Left ventricle myocardium inferior (tissue), 1 donor: ENCODE data around the gene ADAMTS16. TPM values are rescaled to one million over a fixed set of nuclear protein-coding genes. Genes with fewer than 3 reads are reported as not detected.

Experiments
- DNase-seq: peaks from one replicate; pipeline ENCODE4 v3.0.0-alpha.2; 2020
- H3K27ac ChIP-seq: fragments of 200-600 bp; replicated peaks from 2 replicates; pipeline ENCODE4 v1.8.0; 2021
- H3K27me3 ChIP-seq: fragments of 200-600 bp; 2 replicates; pipeline ENCODE4 v1.8.0; 2021; ENCODE audit warnings: low read depth
- H3K36me3 ChIP-seq: fragments of 200-600 bp; 2 replicates; pipeline ENCODE4 v1.8.0; 2021
- H3K4me1 ChIP-seq: fragments of 200-600 bp; 2 replicates; pipeline ENCODE4 v1.8.0; 2021
- H3K4me3 ChIP-seq: fragments of 200-600 bp; 2 replicates; pipeline ENCODE4 v1.8.0; 2021; ENCODE audit warnings: mild to moderate bottlenecking, moderate library complexity
- H3K9me3 ChIP-seq: fragments of 200-600 bp; replicated peaks from 2 replicates; pipeline ENCODE4 v1.8.0; 2021
- CTCF ChIP-seq: fragments of 200-600 bp; IDR thresholded peaks from 2 replicates; pipeline ENCODE4 v1.8.0; 2021; ENCODE audit warnings: antibody characterized with exemption, mild to moderate bottlenecking, borderline replicate concordance
- intact Hi-C: fragments of 100-400 bp; cut with micrococcal nuclease; formaldehyde crosslinking; loops from one replicate; pipeline ENCODE4 v1.11.0; 2022
- total RNA-seq: library from RNA; stranded (reverse); fragmentation: NEBNext Ultra II Directional; extraction: Animal tissue kit (Norgen Biotek cat#: 25700); gene quantifications from one replicate; pipeline ENCODE4 v1.2.1, GENCODE V29; 2021
- donor health status: DM: no; HTN: yes; CAD: no; lungs with severe emphysema.

The ADAMTS16 gene
- total RNA-seq, 1 donor from 2014 or later, result not detected

GRCh38 chr5:5165541-5166002 is 25.4 kb downstream of the ADAMTS16 start:
- H3K36me3 ChIP-seq, result no peaks in the 10 kb centered on the region
- intact Hi-C loops, result no loop called here
- H3K27ac ChIP-seq, result no peak overlapping the region
- no peaks in the 10 kb centered on the region for H3K4me1 ChIP-seq
- H3K27me3 ChIP-seq, result no peaks in the 10 kb centered on the region
- no peak overlapping the region for H3K4me3 ChIP-seq
- no peak for TF ChIP-seq CTCF
- DNase-seq, result no peak
- no peaks in the 10 kb centered on the region for H3K9me3 ChIP-seq

- intact Hi-C loops, result no loop called here
- no peak for TF ChIP-seq CTCF
- H3K4me1 ChIP-seq, result no peaks in the 10 kb centered on the region
- H3K27me3 ChIP-seq, result peaks cover 2% of the 10 kb centered on the region
- peaks cover 8% of the 10 kb centered on the region for H3K9me3 ChIP-seq
- no peak overlapping the region for H3K27ac ChIP-seq
- DNase-seq, result no peak
- no peaks in the 10 kb centered on the region for H3K36me3 ChIP-seq
- H3K4me3 ChIP-seq, result no peak overlapping the region
These were observed 29.3 kb downstream of the ADAMTS16 start for GRCh38 chr5:5169466-5169865.

- Histone ChIP-seq H3K27ac (no peak overlapping the region), H3K4me1 (no peaks in the 10 kb centered on the region), H3K4me3 (no peak overlapping the region), H3K36me3 (no peaks in the 10 kb centered on the region), H3K27me3 (peaks cover 36% of the 10 kb centered on the region), H3K9me3 (peaks cover 5% of the 10 kb centered on the region)
- no peak for DNase-seq
- TF ChIP-seq CTCF, result no peak
- intact Hi-C loops, result no loop called here
These were observed 38.0 kb downstream of the ADAMTS16 start for GRCh38 chr5:5178136-5178535.

GRCh38 chr5:5178580-5178979 is 38.5 kb downstream of the ADAMTS16 start:
- no peak for TF ChIP-seq CTCF

GRCh38 chr5:5179079-5179478 is 38.9 kb downstream of the ADAMTS16 start:
- no peaks in the 10 kb centered on the region for H3K4me1 ChIP-seq
- intact Hi-C loops, result no loop called here
- H3K27me3 ChIP-seq, result peaks cover 46% of the 10 kb centered on the region
- TF ChIP-seq CTCF, result no peak
- H3K36me3 ChIP-seq, result no peaks in the 10 kb centered on the region
- no peak overlapping the region for H3K4me3 ChIP-seq
- H3K27ac ChIP-seq, result no peak overlapping the region
- DNase-seq, result no peak
- no peaks in the 10 kb centered on the region for H3K9me3 ChIP-seq

More at GRCh38 chr5:5178580-5178979, 38.5 kb downstream of the ADAMTS16 start:
- H3K4me1 ChIP-seq, result no peaks in the 10 kb centered on the region
- DNase-seq, result no peak
- H3K36me3 ChIP-seq, result no peaks in the 10 kb centered on the region
- intact Hi-C loops, result no loop called here
- peaks cover under 1% of the 10 kb centered on the region for H3K9me3 ChIP-seq
- H3K27me3 ChIP-seq, result peaks cover 41% of the 10 kb centered on the region
- H3K27ac ChIP-seq, result no peak overlapping the region
- H3K4me3 ChIP-seq, result no peak overlapping the region

GRCh38 chr5:5179597-5179996 is 39.5 kb downstream of the ADAMTS16 start:
- H3K9me3 ChIP-seq, result no peaks in the 10 kb centered on the region
- no peak for TF ChIP-seq CTCF
- intact Hi-C loops, result no loop called here
- peaks cover 47% of the 10 kb centered on the region for H3K27me3 ChIP-seq
- no peak overlapping the region for H3K4me3 ChIP-seq
- no peak overlapping the region for H3K27ac ChIP-seq
- H3K4me1 ChIP-seq, result no peaks in the 10 kb centered on the region
- DNase-seq, result no peak
- no peaks in the 10 kb centered on the region for H3K36me3 ChIP-seq
